Pancreas (tissue), 10 donors: ENCODE results near the gene PEPD. TPM values are rescaled to one million over a fixed set of nuclear protein-coding genes. Genes with fewer than 3 reads are reported as not detected.

Experiments used
- ATAC-seq, 4 donors: fragments of 200-7000 bp; cut with Tn5 transposase; one replicate each; pipeline versions ENCODE4 v1.8.0 to v1.9.1; 2020; ENCODE audit warnings: mild to moderate bottlenecking in 4 of 4, moderate library complexity in 4 of 4
- DNase-seq, 6 donors: peaks; one replicate each; pipeline ENCODE4 v3.0.0-alpha.2; 2020
- FAIRE-seq: peaks from 2 replicates; lab custom pipeline; 2012; peaks lifted over from hg19 to GRCh38; lab: Jason Lieb, UNC
- H3K27ac ChIP-seq, 4 donors: fragments of 200-600 bp; sonication (generic); 1 replicate in 3 of 4; 2 replicates in 1 of 4; pipeline versions ENCODE4 v1.5.0 to v1.8.0; 2020
- H3K27me3 ChIP-seq, 4 donors: fragments of 200-600 bp; one replicate each; pipeline ENCODE4 v1.8.0; 2021
- H3K36me3 ChIP-seq, 3 donors: fragments of 200-600 bp; sonication (generic) in 1 of 3; one replicate each; pipeline versions ENCODE4 v1.5.0 to v1.8.0; 2020 to 2021
- H3K4me1 ChIP-seq, 3 donors: fragments of 200-600 bp; one replicate each; pipeline ENCODE4 v1.8.0; 2021
- H3K4me3 ChIP-seq, 4 donors: fragments of 200-600 bp; sonication (generic) in 2 of 4; one replicate each; pipeline versions ENCODE4 v1.5.0 to v1.8.0; 2020 to 2021
- H3K9me3 ChIP-seq, 4 donors: fragments of 200-600 bp; one replicate each; pipeline ENCODE4 v1.8.0; 2021
- WGBS, 2 donors: extraction: QIAGEN DNeasy Blood & Tissue Kit; methylation state at CpG; one replicate each; pipeline ENCODE4 v1.1.7; 2013; 5-methylcytosine and 5-hydroxymethylcytosine counted together
- intact Hi-C, 3 donors: fragments of 100-400 bp; cut with DNase I; formaldehyde crosslinking; loops; one replicate each; pipeline versions ENCODE4 v1.11.1 to v1.14.2; 2022
- polyA plus RNA-seq, 2 donors: library from polyadenylated mRNA; stranded (reverse); fragments of 200-250 nt; gene quantifications; one replicate each; pipeline ENCODE4 v1.2.3, GENCODE V29; 2013
- total RNA-seq, 6 donors: library from RNA; stranded (reverse); fragmentation: NEBNext Ultra II Directional in 4 of 6; extraction: Animal tissue kit (Norgen Biotek cat#: 25700) in 4 of 6; gene quantifications; one replicate each; pipeline versions ENCODE4 v1.2.1 to v1.2.4, GENCODE V29; 2021 to 2023
- TF ChIP-seq, protein P1 (sequence below), 4 donors: fragments of 200-600 bp; sonication (generic) in 3 of 4; IDR thresholded peaks; one replicate each; pipeline versions ENCODE4 v1.5.0 to v1.8.0; 2021; ENCODE audit warnings: antibody characterized with exemption in 4 of 4
- donor health status: healthy with polysubstance abuse.
- donor health status: DM: no; HTN: no; CAD: no; lungs with moderate emphysema.
- donor health status: DM: no; HTN: no; CAD: no.
- donor health status: control.
- donor health status: control.
- donor health status: Bipolar disorder and iron deficiency.
- donor health status: DM: yes; HTN: yes; CAD: no.
- donor health status: DM: no; HTN: no; CAD: no.
- donor health status: DM: no; HTN: no; CAD: no.
- donor health status: DM: yes; HTN: yes; CAD: no.

The PEPD gene
- total and polyA plus RNA-seq, 8 donors, result 13.7 to 36.1 (median 22.5) TPM

DNA sequence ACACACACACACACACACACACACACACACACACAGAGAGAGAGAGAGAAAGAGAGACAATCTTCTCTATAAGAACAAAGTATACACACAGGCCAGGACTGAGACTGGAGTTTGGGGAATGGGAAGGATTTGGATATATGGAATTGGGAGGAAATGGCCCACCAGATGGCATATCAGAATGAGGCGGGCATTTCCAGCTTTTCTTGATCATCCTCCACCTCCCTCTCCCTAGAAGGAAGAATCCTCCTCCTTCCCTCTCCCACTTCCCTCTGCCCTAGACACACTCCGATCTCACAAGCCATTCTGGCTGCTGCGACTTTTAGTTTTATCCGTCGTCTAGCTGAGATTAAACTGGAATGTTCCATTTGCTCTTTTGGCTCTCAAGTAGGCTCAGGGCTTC, 158.1 kb downstream of the PEPD start:
- ATAC-seq, result no peak
- Histone ChIP-seq H3K9me3 (no peaks in the 10 kb centered on the region), H3K4me3 (no peak overlapping the region), H3K4me1 (no peaks in the 10 kb centered on the region), H3K27me3 (no peaks in the 10 kb centered on the region), H3K36me3 (no peaks in the 10 kb centered on the region), H3K27ac (no peak overlapping the region)
- FAIRE-seq, result no peak
- no peak for DNase-seq
- TF ChIP-seq, protein P1, sequence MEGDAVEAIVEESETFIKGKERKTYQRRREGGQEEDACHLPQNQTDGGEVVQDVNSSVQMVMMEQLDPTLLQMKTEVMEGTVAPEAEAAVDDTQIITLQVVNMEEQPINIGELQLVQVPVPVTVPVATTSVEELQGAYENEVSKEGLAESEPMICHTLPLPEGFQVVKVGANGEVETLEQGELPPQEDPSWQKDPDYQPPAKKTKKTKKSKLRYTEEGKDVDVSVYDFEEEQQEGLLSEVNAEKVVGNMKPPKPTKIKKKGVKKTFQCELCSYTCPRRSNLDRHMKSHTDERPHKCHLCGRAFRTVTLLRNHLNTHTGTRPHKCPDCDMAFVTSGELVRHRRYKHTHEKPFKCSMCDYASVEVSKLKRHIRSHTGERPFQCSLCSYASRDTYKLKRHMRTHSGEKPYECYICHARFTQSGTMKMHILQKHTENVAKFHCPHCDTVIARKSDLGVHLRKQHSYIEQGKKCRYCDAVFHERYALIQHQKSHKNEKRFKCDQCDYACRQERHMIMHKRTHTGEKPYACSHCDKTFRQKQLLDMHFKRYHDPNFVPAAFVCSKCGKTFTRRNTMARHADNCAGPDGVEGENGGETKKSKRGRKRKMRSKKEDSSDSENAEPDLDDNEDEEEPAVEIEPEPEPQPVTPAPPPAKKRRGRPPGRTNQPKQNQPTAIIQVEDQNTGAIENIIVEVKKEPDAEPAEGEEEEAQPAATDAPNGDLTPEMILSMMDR (IDR thresholded peaks at IDR 0.05), result no peak
- intact Hi-C loops, result no loop called here
- 76 to 88% methylated on average over 5 of the region's 5 CpGs for WGBS, 2 donors

DNA sequence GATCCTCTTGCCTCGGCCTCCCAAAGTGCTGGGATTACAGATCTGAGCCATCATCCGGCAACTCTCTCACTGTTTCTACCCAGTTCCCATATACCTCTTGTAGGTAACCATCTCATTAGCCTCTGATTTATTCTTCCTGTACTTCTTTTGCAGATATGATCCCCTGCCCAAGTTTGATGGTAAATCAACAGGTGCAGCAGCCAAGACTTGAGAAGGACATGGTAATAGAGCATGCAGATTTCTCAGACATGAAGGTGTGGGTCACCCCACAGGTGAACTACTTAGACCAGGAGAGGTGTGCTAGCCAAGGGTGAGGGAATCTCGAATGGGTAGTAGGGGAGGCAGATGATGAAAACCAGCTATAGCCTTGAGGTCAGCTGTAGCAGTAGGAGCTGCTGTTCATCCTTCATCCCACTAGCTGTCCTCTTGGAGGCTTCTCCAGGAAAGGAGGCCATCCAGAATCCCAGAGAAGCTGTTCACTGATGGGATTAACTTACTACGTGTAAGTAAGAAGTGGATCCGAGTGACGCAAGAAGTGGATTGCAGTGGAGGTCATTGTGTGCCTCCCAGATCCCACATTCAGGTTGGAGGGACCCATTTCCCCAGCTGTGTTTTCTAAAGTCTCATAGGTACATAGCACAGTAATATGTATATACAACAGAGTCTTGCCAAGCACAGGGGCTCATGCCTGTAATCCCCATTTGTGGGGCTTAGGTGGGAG, 158.9 kb downstream of the PEPD start:
- Histone ChIP-seq H3K4me1 (no peaks in the 10 kb centered on the region), H3K4me3 (no peak overlapping the region), H3K27me3 (no peaks in the 10 kb centered on the region), H3K9me3 (no peaks in the 10 kb centered on the region), H3K27ac (no peak overlapping the region), H3K36me3 (no peaks in the 10 kb centered on the region)
- TF ChIP-seq, protein P1 (IDR thresholded peaks at IDR 0.05), result no peak
- 72 to 80% methylated on average over 6 of the region's 6 CpGs for WGBS, 2 donors
- DNase-seq (no peak), ATAC-seq (no peak), FAIRE-seq (no peak)
- intact Hi-C loops, result no loop called here

DNA sequence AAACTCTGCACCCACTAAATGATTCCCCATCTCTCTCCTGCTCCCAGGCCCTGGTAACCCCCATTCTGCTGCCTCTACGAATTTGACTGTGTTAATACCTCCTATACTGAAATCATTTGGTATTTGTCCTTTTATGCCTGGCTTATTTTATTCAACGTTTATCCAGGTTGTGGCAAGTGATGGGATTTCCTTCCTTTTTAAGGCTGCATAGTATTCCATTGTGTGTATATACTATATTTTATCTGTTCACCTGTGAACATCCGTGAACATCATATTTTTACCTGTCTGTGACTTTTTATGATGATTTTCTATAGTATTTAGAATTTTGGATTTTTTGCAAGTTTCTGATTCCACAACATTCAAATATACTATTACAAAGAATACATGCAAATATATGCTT, 162.0 kb downstream of the PEPD start:
- ATAC-seq, result no peak
- Histone ChIP-seq H3K27ac (no peak overlapping the region), H3K27me3 (no peaks in the 10 kb centered on the region), H3K36me3 (no peaks in the 10 kb centered on the region), H3K4me3 (no peak overlapping the region), H3K9me3 (no peaks in the 10 kb centered on the region), H3K4me1 (no peaks in the 10 kb centered on the region)
- intact Hi-C loops, result no loop called here
- DNase-seq, result no peak
- 67 to 84% methylated on average over 3 of the region's 3 CpGs for WGBS, 2 donors
- TF ChIP-seq, protein P1 (IDR thresholded peaks at IDR 0.05), result no peak
- no peak for FAIRE-seq

GRCh38 chr19:33358408-33358807, 163.2 kb downstream of the PEPD start:
- intact Hi-C loops, result no loop called here
- TF ChIP-seq, protein P1 (IDR thresholded peaks at IDR 0.05), result no peak
- no peak for DNase-seq
- no peak overlapping the region for H3K27ac ChIP-seq
- ATAC-seq, result no peak
- no peaks in the 10 kb centered on the region for H3K9me3 ChIP-seq
- H3K4me3 ChIP-seq, result no peak overlapping the region
- WGBS, 2 donors, result 72 to 87% methylated on average over 6 of the region's 6 CpGs
- no peaks in the 10 kb centered on the region for H3K36me3 ChIP-seq
- no peak for FAIRE-seq
- no peaks in the 10 kb centered on the region for H3K4me1 ChIP-seq
- H3K27me3 ChIP-seq, result no peaks in the 10 kb centered on the region

DNA sequence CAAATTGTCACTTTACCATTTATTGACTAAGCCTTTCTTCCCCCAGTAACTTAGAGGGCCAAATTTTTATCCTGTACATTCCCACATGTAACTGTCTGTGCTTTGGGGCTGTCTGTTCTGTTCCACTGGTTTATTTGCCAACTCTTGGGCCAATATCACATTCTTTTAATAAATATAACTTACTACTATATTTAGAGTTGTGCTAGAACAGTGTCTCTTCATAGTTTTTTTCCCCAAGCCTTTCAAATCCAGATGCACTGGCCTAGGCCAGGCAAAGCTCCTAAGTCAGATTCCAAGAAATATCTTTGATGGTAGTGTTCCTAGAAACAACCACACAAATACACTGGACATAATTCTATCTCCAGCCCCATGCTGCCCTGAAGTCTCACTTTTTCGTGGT, 164.0 kb downstream of the PEPD start:
- H3K4me3 ChIP-seq, result no peak overlapping the region
- H3K36me3 ChIP-seq, result no peaks in the 10 kb centered on the region
- no peak for ATAC-seq
- no peak overlapping the region for H3K27ac ChIP-seq
- no peaks in the 10 kb centered on the region for H3K9me3 ChIP-seq
- DNase-seq, result no peak
- 38% methylated on average over 1 of the region's 1 CpG for WGBS, 2 donors
- TF ChIP-seq, protein P1 (IDR thresholded peaks at IDR 0.05), result no peak
- intact Hi-C loops, result no loop called here
- H3K27me3 ChIP-seq, result no peaks in the 10 kb centered on the region
- no peak for FAIRE-seq
- no peaks in the 10 kb centered on the region for H3K4me1 ChIP-seq
